Ishikawa (cell line): ENCODE data around the gene ANKFN1.
A peak's percentile ranks its signal among the peaks of the same experiment; 100 is the strongest.

Experiments
- CEBPB ChIP-seq: IDR thresholded peaks from 2 replicates; pipeline ENCODE4 v1.6.1; 2012
- CREB1 ChIP-seq: IDR thresholded peaks from 2 replicates; pipeline ENCODE4 v1.6.1; 2012; ENCODE audit warnings: low read depth
- EGR1 ChIP-seq: IDR thresholded peaks from 2 replicates; pipeline ENCODE4 v1.6.1; 2012
- EP300 ChIP-seq: IDR thresholded peaks from 2 replicates; pipeline ENCODE4 v1.6.1; 2012; ENCODE audit warnings: borderline replicate concordance
- FOXM1 ChIP-seq: IDR thresholded peaks from 2 replicates; pipeline ENCODE4 v1.6.1; 2012; ENCODE audit warnings: low read depth, borderline replicate concordance
- MAX ChIP-seq: IDR thresholded peaks from 2 replicates; pipeline ENCODE4 v1.6.1; 2012
- NFIC ChIP-seq: IDR thresholded peaks from 2 replicates; pipeline ENCODE4 v1.6.1; 2012
- RAD21 ChIP-seq: IDR thresholded peaks from 2 replicates; pipeline ENCODE4 v1.6.1; 2012; ENCODE audit warnings: low read depth
- REST ChIP-seq: IDR thresholded peaks from 2 replicates; pipeline ENCODE4 v1.6.1; 2012; ENCODE audit warnings: low read depth, mild to moderate bottlenecking
- TAF1 ChIP-seq: IDR thresholded peaks from 2 replicates; pipeline ENCODE4 v1.6.1; 2012; ENCODE audit warnings: low read depth, mild to moderate bottlenecking
- TCF12 ChIP-seq: IDR thresholded peaks from 2 replicates; pipeline ENCODE4 v1.6.1; 2012; ENCODE audit warnings: low read depth
- TEAD4 ChIP-seq: IDR thresholded peaks from 2 replicates; pipeline ENCODE4 v1.6.1; 2012
- USF1 ChIP-seq: IDR thresholded peaks from 2 replicates; pipeline ENCODE4 v1.6.1; 2012
- YY1 ChIP-seq: IDR thresholded peaks from 2 replicates; pipeline ENCODE4 v1.6.1; 2012; ENCODE audit warnings: low read depth
- ZBTB7A ChIP-seq: IDR thresholded peaks from 2 replicates; pipeline ENCODE4 v1.6.1; 2012; ENCODE audit warnings: low read depth

Gene ANKFN1

GRCh38 chr17:56146534-56146933 lies 6.7 kb upstream of the ANKFN1 start:
- TF ChIP-seq CEBPB, result no peak
- no peak for TF ChIP-seq EGR1
- TF ChIP-seq TAF1, result no peak
- TF ChIP-seq FOXM1, result no peak
- no peak for TF ChIP-seq EP300
- TF ChIP-seq REST, result no peak
- no peak for TF ChIP-seq TCF12
- no peak for TF ChIP-seq MAX

GRCh38 chr17:56148333-56148732 lies 4.9 kb upstream of the ANKFN1 start:
- TF ChIP-seq EP300 (no peak), CREB1 (no peak), TAF1 (no peak), TCF12 (no peak), EGR1 (no peak), REST (no peak), ZBTB7A (no peak), TEAD4 (no peak), YY1 (no peak), RAD21 (no peak), USF1 (no peak), CEBPB (no peak), NFIC (no peak), FOXM1 (no peak)

GRCh38 chr17:56149266-56150036 lies 3.8 kb upstream of the ANKFN1 start:
- peak; percentile 69 for TF ChIP-seq REST
- TF ChIP-seq USF1, result no peak

GRCh38 chr17:56150649-56151048 lies 2.6 kb upstream of the ANKFN1 start:
- TF ChIP-seq RAD21 (no peak), EGR1 (no peak), TAF1 (no peak), REST (no peak), MAX (no peak), NFIC (no peak), EP300 (no peak), TEAD4 (no peak)
